ENCODE results near the gene RAB9B.

DNA sequence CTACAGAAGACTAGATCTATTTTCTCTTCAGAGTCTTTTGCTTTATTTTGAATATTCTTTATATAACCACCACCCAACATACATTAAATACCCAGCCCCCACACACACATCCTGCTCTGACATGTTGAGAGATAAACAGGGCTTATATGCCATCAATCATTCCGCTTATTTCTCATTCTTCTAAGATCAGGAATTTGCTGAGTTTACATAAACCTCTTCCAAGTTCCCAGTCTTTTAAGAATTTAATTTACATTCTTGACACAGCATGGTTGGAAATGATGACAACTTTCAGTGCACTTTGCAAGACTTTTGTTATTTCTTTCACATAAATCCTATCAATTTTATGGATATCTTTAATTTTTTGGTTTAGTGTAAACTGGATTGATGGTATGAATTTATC, 17.5 kb upstream of the RAB9B start:
- no peak for TF ChIP-seq POLR2AphosphoS5 (IDR thresholded peaks at IDR 0.05)
- TF ChIP-seq, protein P1, sequence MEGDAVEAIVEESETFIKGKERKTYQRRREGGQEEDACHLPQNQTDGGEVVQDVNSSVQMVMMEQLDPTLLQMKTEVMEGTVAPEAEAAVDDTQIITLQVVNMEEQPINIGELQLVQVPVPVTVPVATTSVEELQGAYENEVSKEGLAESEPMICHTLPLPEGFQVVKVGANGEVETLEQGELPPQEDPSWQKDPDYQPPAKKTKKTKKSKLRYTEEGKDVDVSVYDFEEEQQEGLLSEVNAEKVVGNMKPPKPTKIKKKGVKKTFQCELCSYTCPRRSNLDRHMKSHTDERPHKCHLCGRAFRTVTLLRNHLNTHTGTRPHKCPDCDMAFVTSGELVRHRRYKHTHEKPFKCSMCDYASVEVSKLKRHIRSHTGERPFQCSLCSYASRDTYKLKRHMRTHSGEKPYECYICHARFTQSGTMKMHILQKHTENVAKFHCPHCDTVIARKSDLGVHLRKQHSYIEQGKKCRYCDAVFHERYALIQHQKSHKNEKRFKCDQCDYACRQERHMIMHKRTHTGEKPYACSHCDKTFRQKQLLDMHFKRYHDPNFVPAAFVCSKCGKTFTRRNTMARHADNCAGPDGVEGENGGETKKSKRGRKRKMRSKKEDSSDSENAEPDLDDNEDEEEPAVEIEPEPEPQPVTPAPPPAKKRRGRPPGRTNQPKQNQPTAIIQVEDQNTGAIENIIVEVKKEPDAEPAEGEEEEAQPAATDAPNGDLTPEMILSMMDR (IDR thresholded peaks at IDR 0.05), result no peak
- TF ChIP-seq POLR2A (IDR thresholded peaks at IDR 0.05), result no peak

All from stomach (tissue), 4 donors.